KMS-11 (cell line): ENCODE data around the gene HPSE2.
"Not testable (repeated sequence)": the region's sequence is repeated elsewhere in the genome, so short reads cannot be mapped to it uniquely, and the experiment has no call there.

Experiments
- H2AFZ ChIP-seq: fragments of 200-600 bp; sonication (generic); 2 replicates; pipeline ENCODE4 v1.6.1; 2016; ENCODE audit warnings: antibody characterized with exemption, mixed run types, low read depth
- H3K27ac ChIP-seq: fragments of 200-600 bp; sonication (generic); 2 replicates; pipeline ENCODE4 v1.6.1; 2016; ENCODE audit warnings: mild to moderate bottlenecking, mixed run types
- H3K27me3 ChIP-seq: fragments of 200-600 bp; sonication (generic); 2 replicates; pipeline ENCODE4 v1.6.1; 2017; ENCODE audit warnings: mild to moderate bottlenecking, low read depth, mixed run types, moderate library complexity; ENCODE audit not compliant: insufficient read depth
- H3K36me3 ChIP-seq: fragments of 200-600 bp; sonication (generic); 2 replicates; pipeline ENCODE4 v1.6.1; 2017; ENCODE audit warnings: mild to moderate bottlenecking, mixed run types; ENCODE audit not compliant: insufficient read depth
- H3K4me1 ChIP-seq: fragments of 200-600 bp; sonication (generic); 2 replicates; pipeline ENCODE4 v1.6.1; 2016; ENCODE audit warnings: mild to moderate bottlenecking, low read depth, mixed run types; ENCODE audit not compliant: poor library complexity, severe bottlenecking
- H3K4me2 ChIP-seq: fragments of 200-600 bp; sonication (generic); 2 replicates; pipeline ENCODE4 v1.7.0; 2016; ENCODE audit warnings: mild to moderate bottlenecking, mixed run types
- H3K4me3 ChIP-seq: fragments of 200-600 bp; sonication (generic); IDR thresholded peaks from 2 replicates; pipeline ENCODE4 v1.6.1; 2017; ENCODE audit warnings: low read depth, low read length, mixed read lengths; ENCODE audit not compliant: insufficient read depth
- H3K79me2 ChIP-seq: fragments of 200-600 bp; sonication (generic); 2 replicates; pipeline ENCODE4 v1.6.1; 2016; ENCODE audit warnings: low read depth, mixed run types; ENCODE audit not compliant: insufficient read depth
- H3K9ac ChIP-seq: fragments of 200-600 bp; sonication (generic); 2 replicates; pipeline ENCODE4 v1.6.1; 2016; ENCODE audit warnings: mild to moderate bottlenecking, mixed run types
- H4K20me1 ChIP-seq: fragments of 200-600 bp; sonication (generic); 2 replicates; pipeline ENCODE4 v1.6.1; 2016; ENCODE audit warnings: mild to moderate bottlenecking, mixed run types; ENCODE audit not compliant: insufficient read depth
- CTCF ChIP-seq: fragments of 200-600 bp; sonication (generic); conservative IDR thresholded peaks from 2 replicates; pipeline ENCODE4 v1.6.1; 2017; ENCODE audit warnings: low read depth, mild to moderate bottlenecking, antibody characterized with exemption, low read length, moderate library complexity, mixed read lengths

The HPSE2 gene

DNA sequence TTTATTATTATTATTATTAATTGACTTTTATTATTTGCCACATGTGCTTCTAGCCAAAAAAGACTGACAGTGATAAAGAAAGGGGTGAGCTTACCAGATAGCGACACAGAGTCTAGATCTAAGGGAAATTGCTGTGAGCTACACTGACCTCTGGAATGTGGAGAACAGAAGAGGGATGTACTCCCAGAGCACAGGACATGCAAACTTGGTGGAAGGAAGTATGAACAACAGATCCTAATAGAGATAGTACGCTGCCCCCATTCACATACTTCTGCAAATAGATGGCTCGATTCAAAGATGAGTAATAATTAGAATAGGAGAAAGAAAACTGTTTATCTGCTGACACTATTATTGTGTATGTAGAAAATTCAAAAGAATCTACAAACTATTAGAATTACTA lies 679.6 kb downstream of the HPSE2 start:
- Histone ChIP-seq H3K9ac (no peak overlapping the region), H3K27ac (no peak overlapping the region), H4K20me1 (no peaks in the 10 kb centered on the region), H3K4me3 (no peak overlapping the region), H3K4me2 (no peak overlapping the region), H2AFZ (no peak overlapping the region), H3K4me1 (no peaks in the 10 kb centered on the region), H3K36me3 (no peaks in the 10 kb centered on the region), H3K79me2 (no peaks in the 10 kb centered on the region), H3K27me3 (no peaks in the 10 kb centered on the region)
- TF ChIP-seq CTCF = no peak

DNA sequence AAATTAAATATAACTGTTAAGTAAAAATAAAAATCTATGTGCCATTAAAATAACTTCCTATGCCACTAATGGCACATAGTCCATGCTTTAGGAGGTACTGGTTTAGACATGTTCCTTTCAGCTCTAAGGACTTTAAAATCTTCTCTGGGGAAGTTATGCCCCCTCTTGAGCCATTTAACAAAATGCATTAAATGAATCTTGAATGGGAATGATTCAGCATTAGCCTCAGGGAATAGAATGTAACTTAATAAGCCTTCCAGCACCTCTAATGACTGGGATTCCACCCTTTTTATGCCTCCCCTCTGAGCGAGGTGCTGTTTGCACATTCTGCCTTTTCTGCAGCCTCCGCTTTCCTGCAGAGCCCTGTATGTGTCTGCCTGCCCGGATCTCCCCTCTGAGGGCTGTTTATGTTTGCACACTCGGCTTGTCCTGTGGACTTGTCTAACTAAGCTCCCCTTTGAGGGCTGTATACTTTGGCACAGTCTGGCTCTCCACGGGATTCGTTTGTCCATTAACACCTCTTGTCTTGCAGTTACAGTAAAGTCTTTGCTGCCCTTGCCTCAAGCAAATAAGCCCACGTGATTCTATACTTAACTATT lies 680.5 kb downstream of the HPSE2 start:
- no peaks in the 10 kb centered on the region for H3K36me3 ChIP-seq
- H4K20me1 ChIP-seq = no peaks in the 10 kb centered on the region
- H3K4me2 ChIP-seq = no peak overlapping the region
- H3K27me3 ChIP-seq = no peaks in the 10 kb centered on the region
- no peak overlapping the region for H2AFZ ChIP-seq
- H3K27ac ChIP-seq = no peak overlapping the region
- H3K4me3 ChIP-seq = no peak overlapping the region
- H3K4me1 ChIP-seq = no peaks in the 10 kb centered on the region
- no peak for TF ChIP-seq CTCF
- H3K79me2 ChIP-seq = no peaks in the 10 kb centered on the region
- no peak overlapping the region for H3K9ac ChIP-seq

DNA sequence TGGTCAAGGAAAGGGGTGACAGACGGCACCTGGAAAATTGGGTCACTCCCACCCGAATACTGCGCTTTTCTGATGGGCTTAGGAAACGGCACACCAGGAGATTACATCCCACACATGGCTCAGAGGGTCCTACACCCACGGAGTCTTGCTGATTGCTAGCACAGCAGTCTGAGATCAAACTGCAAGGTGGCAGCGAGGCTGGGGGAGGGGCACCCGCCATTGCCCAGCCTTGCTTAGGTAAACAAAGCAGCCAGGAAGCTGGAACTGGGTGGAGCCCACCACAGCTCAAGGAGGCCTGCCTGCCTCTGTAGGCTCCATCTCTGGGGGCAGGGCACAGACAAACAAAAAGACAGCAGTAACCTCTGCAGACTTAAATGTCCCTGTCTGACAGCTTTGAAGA lies 694.1 kb downstream of the HPSE2 start:
- not testable (repeated sequence) for H3K4me1 ChIP-seq, H3K4me3 ChIP-seq, H3K4me2 ChIP-seq, H3K9ac ChIP-seq, H3K27ac ChIP-seq, H2AFZ ChIP-seq, H3K36me3 ChIP-seq, H3K79me2 ChIP-seq, H4K20me1 ChIP-seq, H3K27me3 ChIP-seq

DNA sequence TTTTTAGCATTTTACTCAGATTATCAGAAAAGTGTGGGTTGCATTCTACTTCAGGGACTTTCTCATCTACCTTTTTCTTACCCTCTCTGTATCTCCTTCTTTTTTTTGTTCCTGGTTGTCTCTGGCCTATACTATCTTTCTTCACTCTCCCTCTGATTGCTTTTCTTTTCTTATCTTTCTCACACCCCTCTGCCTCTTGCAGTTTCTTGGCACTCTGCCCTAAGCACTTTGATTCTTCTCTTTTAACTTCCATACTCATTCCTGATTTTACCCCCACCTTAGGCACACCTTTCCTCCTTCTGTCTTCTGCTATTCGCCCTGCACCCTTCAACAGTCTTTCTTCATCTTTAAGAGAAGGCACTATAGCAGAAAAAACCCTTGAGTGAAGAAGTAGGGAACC lies 696.1 kb downstream of the HPSE2 start:
- H3K27ac ChIP-seq = no peak overlapping the region
- no peak overlapping the region for H3K4me3 ChIP-seq
- H3K27me3 ChIP-seq = no peaks in the 10 kb centered on the region
- TF ChIP-seq CTCF = no peak
- no peak overlapping the region for H3K4me2 ChIP-seq
- H3K9ac ChIP-seq = no peak overlapping the region
- no peaks in the 10 kb centered on the region for H4K20me1 ChIP-seq
- H3K79me2 ChIP-seq = no peaks in the 10 kb centered on the region
- peaks cover 3% of the 10 kb centered on the region for H3K4me1 ChIP-seq
- no peaks in the 10 kb centered on the region for H3K36me3 ChIP-seq
- no peak overlapping the region for H2AFZ ChIP-seq

DNA sequence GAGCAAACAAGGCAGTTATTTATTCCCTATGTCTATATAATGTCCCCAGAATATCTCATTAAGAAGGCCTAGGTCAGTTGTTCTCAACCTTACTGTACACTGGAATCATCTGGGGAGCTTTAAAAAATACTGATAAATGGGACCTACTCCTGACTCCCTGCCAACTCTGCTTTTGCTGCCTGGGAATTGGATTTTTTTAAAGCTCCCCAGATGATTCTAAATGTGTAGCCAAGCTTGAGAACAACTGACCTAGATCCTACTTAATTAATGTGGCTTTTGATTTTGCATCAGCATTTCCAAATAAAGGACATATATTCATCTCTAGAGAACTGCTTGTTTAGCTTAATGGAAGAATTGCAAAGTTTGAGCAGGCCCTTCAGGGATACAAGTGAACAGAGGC lies 697.2 kb downstream of the HPSE2 start:
- Histone ChIP-seq H3K27ac (no peak overlapping the region), H3K36me3 (no peaks in the 10 kb centered on the region), H3K27me3 (no peaks in the 10 kb centered on the region), H4K20me1 (no peaks in the 10 kb centered on the region), H3K4me3 (no peak overlapping the region), H3K79me2 (no peaks in the 10 kb centered on the region), H3K4me2 (no peak overlapping the region), H3K4me1 (peaks cover 3% of the 10 kb centered on the region), H3K9ac (no peak overlapping the region), H2AFZ (no peak overlapping the region)
- no peak for TF ChIP-seq CTCF
